ENCODE measurements around the gene PAX9.
"Not testable (repeated sequence)": the region's sequence is repeated elsewhere in the genome, so short reads cannot be mapped to it uniquely, and the experiment has no call there.

PAX9 gene

GRCh38 chr14:36676236-36676635 is 14.6 kb downstream of the PAX9 start:
- no peak for DNase-seq

GRCh38 chr14:36682338-36682737 is 20.7 kb downstream of the PAX9 start:
- DNase-seq, result no peak

- no peak for DNase-seq
These were observed 21.5 kb downstream of the PAX9 start for GRCh38 chr14:36683083-36683724.

GRCh38 chr14:36684946-36685345 is 23.3 kb downstream of the PAX9 start:
- DNase-seq, result no peak

- no peak for DNase-seq
These were observed 28.8 kb downstream of the PAX9 start for GRCh38 chr14:36690311-36691040.

GRCh38 chr14:36699420-36699819 is 37.8 kb downstream of the PAX9 start:
- DNase-seq, result not testable (repeated sequence)

GRCh38 chr14:36700651-36701050 is 39.0 kb downstream of the PAX9 start:
- DNase-seq, result no peak

GRCh38 chr14:36701132-36701531 is 39.5 kb downstream of the PAX9 start:
- no peak for DNase-seq

- DNase-seq, result no peak
These were observed 40.8 kb downstream of the PAX9 start for GRCh38 chr14:36702474-36702873.

- DNase-seq, result no peak
These were observed 45.9 kb downstream of the PAX9 start for GRCh38 chr14:36707570-36707969.

- DNase-seq, result no peak
These were observed 52.5 kb downstream of the PAX9 start for GRCh38 chr14:36713960-36714703.

- DNase-seq, result no peak
These were observed 55.0 kb downstream of the PAX9 start for GRCh38 chr14:36716614-36717184.

- no peak for DNase-seq
These were observed 55.7 kb downstream of the PAX9 start for GRCh38 chr14:36717363-36717762.

GRCh38 chr14:36718216-36718615 is 56.6 kb downstream of the PAX9 start:
- no peak for DNase-seq

GRCh38 chr14:36719823-36720222 is 58.2 kb downstream of the PAX9 start:
- no peak for DNase-seq

- DNase-seq, result no peak
These were observed 59.0 kb downstream of the PAX9 start for GRCh38 chr14:36720657-36721056.

GRCh38 chr14:36721877-36722276 is 60.2 kb downstream of the PAX9 start:
- DNase-seq, result no peak

- no peak for DNase-seq
These were observed 61.9 kb downstream of the PAX9 start for GRCh38 chr14:36723530-36723929.

GRCh38 chr14:36724162-36724561 is 62.5 kb downstream of the PAX9 start:
- DNase-seq, result no peak

- DNase-seq, result no peak
These were observed 64.5 kb downstream of the PAX9 start for GRCh38 chr14:36726128-36726527.

Data from NCI-H446 (cell line).